Globus pallidus (tissue), 1 donor: ENCODE data around the gene ZNF865.
"Not testable (repeated sequence)": the region's sequence is repeated elsewhere in the genome, so short reads cannot be mapped to it uniquely, and the experiment has no call there.

Experiments used
- DNase-seq: peaks from one replicate; pipeline ENCODE4 v3.0.0-alpha.2; 2015; ENCODE audit warnings: low spot score

ZNF865 gene

DNA sequence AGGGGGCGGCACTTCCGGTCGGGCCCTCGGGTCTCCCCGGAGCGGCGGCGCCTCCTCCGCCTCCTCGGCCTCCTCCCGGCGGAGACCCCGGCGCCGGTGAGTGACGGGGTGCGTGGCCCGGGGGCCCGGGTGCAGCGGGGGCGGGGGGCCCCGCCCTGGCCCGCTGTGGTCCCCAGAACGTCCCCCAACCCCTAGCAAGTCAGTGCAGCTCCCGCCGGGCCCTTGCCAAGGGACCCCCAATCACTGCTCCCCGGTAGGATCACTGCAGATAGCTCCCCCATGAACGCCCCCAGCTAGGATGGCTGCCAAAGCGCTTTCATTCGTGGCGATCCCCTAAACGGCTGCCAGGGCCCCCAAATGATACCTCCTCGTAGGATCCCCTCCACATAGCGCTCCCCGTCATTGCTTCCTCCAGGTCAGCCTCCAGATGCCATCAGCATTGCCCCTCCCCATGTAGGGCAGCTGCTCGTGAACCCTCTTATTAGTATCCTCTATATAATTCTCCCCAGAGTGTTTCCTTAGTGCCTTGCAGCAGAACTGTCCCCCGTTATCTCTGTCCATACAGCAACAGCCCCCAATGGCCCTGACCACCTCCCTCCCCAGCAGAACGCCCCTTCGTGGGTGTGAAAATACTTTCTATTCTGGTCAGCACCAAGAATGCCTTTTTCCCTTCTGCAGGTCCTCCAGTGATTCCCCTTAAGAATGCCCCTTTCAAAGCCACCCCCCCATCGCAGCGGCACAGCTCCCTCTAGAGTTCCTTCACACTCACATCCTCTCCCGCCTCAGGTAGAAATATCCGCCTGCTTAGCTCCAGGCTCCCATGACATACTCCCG, at the start of gene ZNF865:
Gene ZNF865, plus strand, starts transcription at position 11 of the 834 bp plus-strand sequence. CDS start 7,972 bp downstream, outside the sequence.
- peak; percentile 62 for DNase-seq

DNA sequence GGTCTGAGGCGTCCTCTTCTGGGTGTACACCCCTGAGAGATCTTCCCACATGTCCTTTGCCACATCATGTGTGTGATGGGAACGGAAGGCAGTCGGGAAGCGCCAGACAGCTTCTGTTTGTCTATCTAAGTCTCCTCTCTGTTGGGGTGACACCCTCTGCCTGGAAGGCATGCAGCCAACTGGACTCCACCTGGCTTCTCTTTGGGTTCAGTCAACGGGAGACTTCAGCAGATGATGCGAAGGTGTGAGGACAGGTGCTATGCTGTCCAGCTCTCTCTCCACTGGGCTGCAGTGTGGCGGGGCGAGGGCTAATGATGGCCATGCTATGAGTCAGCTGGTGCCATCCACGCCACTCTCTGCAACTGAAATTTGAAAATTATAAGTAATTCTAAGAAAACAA, 45.8 kb upstream of the ZNF865 start:
- DNase-seq = no peak

DNA sequence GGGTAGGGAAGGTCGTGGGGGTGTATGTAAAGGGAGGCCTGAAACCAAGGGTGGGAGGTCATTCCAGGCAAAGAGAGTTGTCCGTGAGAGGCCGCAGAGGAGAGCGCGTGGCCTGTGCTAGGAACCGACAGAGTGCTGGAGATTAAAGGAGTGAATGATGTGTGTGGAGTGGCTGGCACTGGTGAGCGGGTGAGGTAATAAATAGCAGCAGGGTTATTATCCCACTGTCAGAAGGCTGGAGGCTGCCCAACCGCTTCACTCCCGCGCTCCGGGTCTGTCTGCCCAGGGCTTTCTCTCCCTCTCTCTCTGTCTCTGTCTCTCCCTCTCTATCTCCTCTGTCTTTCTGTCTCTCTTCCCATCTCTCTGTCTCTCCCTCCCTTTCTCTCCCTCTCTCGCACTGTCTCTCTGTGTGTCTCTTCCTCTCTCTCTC, 42.2 kb upstream of the ZNF865 start:
- DNase-seq = no peak

DNA sequence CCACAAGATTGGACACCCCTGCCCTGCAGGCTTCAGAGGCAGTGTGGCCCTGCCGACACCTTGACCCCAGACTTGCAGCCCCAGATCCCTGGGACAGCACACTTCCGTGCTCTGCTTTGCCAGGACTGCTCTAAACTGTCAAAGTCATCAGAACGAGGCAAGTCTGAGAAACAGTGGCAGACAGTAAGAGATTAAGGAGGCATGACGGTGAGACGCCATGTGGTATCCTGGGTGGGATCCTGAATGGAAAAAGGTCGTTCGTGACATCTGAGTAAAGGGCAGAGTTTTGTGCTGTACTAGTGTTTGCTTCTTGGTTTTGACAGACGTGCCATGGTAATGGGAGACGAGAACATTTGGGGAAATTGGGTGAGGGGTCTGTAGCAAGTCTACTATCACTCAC, 38.6 kb upstream of the ZNF865 start:
- no peak for DNase-seq

DNA sequence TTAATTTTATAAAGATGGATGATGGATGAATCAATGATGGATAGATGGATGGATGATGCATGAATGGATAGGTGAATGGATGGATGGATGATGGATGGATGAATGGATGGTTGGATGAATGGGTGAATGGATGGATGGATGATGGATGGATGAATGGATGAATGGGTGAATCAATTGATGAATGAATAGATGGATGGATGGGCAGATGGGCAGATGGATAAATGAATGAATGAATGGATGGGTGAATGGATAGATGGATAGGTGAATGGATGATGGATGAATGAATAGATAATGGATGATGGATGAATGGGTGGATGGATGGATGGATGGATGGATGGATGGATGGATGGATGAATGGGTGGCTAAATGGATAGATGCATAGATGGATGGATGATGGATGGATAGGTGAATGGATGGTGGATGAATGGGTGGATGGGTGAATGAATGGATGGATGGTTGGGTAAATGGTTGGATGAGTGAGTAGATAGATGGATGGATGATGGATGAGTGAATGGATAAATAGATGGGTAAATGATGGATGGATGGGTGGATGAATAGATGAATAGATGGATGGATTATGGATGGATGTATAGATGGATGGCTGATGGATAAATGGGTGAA, 37.6 kb upstream of the ZNF865 start:
- no peak for DNase-seq

DNA sequence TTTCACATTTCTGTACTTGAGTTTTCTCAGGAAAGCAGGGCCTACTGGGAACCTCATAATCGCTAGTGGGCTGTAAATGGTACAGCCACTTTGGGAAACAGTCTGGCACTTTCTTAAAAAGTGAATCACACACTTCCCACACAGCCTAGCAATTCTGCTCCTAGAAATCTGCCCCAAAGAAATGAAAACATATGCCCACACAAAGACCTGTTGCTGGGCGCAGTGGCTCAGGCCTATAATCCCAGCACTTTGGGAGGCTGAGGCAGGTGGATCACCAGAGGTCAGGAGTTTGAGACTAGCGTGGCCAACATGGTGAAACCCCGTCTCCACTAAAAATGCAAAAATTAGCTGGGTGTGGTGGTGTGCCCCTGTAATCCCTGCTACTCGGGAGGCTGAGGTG, 36.0 kb upstream of the ZNF865 start:
- DNase-seq = not testable (repeated sequence)

DNA sequence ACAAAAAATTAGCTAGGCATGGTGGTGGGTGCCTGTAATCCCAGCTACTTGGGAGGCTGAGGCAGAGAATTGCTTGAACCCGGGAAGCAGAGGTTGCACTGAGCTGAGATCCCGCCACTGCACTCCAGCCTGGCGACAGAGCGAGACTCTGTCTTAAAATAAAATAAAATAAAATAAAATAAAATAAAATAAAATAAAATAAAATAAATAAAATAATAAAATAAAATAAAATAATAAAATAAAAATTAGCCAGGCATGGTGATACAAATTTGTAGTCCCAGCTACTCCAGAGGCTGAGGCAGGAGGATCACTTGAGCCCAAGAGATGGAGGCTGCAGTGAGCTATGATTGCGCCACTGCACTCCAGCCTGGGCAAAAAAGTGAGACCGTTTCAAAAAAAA, 31.5 kb upstream of the ZNF865 start:
- DNase-seq = not testable (repeated sequence)

DNA sequence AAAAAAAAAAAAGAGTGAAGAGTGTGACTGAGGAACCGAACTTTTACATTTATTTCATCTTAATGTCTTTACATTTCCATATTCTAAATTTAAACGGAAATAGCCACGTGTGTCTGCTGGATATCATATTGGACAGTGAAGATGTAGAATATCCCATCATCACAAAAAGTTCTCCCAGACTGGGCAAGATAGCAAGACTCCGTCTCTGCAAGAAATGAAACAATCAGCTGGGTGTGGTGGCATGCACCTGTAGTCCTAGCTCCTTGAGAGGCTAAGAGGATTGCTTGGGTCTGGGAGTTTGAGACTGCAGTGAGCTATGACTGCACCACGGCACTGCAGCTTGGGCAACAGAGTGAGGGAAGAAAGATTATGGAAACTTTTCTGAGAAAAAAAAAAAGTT, 28.7 kb upstream of the ZNF865 start:
- DNase-seq = no peak

DNA sequence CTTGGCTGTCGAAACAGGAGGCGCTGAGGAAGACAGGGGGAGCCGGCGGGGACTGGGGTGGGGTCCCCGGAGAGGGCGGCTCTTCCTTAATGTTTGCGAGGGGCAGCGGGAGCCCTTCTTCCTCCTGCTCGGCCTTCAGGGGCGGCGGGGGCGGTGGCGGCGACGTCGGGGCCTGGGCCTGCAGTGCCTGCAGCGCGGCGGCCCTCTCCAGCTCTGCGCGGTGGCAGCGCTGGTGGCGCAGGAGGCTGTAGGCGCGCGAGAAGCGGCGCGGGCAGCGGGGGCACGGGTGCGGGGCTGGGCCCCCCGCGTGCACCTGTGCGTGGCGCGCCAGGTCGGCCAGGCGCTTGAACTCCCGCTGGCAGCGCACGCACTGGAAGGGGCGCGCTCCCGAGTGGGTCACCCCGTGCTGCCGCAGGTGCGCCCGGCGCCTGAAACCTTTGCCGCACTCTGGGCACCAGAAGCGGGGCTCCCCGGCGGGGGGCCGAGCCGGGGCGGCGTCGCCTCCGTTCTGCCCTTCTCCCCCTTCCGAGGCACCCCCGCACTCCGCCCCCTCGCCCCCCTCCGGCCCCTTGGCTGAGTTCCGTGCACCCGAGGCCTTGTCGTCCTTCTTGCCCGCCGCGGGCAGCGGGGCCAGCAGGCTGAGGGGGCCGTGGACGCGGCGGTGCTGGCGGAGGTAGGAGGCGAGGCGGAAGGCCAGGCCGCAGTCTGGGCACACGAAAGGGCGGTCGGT, 27.3 kb upstream of the ZNF865 start:
- DNase-seq = no peak

DNA sequence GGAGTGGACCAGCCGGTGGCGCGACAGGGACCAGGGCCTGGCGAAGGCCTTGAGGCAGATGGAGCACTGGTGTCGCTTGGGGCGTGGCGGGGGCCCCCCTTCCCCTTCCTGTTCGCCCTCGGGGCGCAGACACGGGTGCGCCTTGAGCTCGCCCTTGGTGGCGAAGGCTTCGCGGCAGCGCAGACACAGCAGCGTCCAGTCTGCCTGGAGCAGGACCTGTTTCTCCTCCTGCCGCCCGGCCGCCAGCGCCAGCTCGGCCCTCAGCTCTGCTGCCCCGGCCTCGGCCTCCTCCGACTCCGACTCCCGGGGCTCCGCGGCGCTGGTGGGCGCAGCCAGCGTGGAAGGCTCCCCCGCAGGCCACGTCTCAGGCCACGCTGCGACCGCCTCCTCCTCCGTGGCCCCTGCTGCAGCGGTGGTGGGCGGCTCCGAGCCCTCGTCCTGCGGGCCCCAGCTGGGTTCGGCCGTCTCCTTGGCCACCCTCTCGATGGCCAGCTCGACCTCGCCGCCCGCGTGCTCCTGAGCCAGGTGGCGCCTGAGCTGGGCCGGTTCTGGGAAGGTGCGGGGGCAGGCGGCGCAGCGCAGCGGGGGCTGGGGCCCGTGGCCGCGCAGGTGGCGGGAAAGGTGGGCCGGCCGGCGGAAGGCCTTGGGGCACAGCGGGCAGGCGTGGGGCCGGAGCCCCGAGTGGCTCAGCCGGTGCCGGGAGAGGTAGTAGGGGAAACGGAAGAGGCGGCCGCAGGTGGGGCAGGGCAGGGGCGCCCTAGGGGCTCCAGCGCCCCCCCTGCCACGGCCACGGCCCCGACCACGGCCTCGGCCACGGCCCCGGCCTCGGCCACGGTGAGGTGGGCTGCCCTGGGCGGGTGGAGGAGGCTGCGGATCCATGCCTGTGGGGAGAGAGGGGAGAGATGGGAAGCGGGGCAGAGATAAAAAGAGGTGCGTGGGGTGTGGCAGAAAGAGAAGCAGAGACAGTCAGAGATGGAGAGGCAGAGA, 26.4 kb upstream of the ZNF865 start:
- DNase-seq = no peak

DNA sequence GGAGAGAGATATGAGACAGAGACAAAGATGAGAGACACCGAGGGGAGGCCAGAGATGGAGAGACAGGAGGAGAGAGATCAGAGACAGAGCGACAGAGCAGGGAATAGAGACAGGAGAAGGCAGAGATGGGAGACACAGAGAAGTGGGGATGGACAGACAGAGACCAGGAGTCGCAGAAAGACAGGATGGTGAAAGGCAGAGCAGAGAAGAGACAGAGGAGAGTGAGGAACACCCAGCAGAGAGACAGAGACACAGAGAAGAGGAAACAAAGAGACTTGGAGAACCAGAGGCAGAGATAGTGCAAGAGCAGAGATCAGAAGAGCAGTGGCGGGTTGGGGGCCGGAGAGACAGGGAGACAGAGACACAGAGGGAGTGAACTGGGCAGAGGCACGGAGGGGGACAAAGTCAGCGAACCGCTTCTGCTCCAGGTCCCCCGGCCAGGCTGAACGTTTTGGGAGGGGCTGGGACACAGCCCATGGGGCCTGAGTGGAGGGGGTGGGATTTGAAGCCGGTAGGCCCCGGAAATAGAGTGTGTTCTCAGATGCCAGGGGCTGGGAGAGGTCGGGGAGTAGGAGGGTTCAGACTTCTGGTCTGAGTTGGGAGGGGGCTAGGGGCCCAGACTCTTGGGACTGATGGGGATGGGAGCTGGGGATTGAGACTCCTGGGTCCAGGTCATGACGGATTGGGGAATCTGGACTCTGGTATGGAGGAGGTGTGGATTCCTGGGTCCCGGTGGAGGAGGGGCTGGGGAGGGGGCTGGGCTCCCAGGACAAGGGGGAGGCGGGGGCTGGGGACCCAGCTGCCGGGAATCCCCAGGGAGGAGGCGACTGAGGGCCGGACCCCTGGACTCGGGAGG, 25.5 kb upstream of the ZNF865 start:
- DNase-seq = no peak

DNA sequence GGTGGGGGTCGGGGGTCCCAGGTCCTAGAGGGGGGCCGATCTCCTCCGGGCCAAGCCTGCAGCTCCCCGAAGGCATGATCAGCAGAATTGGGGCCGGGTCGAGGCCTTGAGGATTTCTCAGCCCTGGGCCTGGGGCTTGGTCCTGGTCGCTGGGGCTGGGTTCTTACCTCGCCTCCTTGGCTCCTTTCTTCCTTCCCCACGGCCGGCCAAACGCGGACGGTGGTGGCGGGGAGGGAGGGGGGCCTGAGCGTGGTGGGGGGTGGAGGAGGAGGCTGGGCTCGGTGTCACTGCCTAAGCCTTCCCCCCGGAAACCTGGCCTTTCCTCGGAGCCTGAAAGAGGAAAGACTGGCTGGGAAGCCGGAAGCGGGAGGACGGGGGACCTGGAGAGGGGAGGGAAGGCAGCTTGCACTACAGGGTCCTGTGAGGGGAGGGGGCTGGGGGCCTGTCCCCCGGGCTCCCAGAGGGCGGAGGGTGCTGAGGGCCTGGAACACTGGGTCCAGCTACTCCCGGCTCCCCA, 24.8 kb upstream of the ZNF865 start, which contains the start of gene ZNF579:
Gene ZNF579, minus strand, starts transcription at position 221 of the 517 bp plus-strand sequence. CDS start 1,209 bp downstream, outside the sequence.
- DNase-seq = peak; percentile 88

DNA sequence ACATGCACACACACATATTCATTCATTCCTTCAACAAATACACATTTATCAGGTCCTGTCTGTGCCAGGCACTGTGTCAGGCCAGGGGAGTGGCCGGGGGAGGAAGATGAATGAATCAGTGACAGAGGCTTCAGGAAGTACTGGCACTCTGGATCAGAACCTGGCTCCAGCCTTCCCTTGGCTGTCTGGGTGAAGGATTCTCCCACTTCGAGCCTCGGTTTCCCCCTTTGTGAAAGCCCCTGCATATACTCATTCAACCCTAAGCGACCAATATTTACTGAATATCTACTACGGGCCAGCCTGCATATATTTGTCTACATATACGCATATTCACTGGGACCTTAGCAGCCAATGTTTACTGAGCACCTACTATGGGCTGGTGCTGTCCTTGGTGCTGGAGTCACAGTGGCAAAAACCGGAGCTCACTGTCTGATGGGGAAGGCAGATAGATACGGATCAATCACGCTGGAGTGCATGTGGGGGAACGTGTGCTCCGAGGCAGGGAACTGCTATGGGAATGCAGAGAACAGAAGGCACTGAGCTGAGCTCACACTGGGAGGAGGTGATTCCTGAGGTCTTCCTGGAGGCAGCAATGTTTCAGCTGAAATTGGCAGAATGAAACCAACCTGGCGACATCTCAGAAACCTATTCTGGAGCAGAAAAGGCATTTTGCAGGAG, 24.2 kb upstream of the ZNF865 start:
- DNase-seq = no peak

DNA sequence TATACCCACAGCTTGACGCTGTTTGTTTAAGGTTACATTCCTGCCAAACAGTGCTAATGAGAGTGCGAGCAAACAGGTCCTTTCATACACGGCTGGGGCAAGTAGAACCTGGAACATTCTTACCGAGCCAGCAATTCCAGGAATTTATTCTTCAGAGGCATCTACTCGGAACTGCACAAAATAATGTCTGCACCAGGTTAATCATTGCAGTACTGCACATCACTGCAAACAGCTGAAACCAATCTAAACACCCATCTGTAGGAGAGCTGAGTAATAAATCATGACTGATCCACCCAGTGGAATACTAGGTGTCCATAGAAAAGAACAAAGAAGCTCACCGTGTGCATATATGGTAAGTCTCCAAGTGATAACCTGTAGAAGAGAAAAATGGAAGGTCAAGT, 23.6 kb upstream of the ZNF865 start:
- DNase-seq = no peak

DNA sequence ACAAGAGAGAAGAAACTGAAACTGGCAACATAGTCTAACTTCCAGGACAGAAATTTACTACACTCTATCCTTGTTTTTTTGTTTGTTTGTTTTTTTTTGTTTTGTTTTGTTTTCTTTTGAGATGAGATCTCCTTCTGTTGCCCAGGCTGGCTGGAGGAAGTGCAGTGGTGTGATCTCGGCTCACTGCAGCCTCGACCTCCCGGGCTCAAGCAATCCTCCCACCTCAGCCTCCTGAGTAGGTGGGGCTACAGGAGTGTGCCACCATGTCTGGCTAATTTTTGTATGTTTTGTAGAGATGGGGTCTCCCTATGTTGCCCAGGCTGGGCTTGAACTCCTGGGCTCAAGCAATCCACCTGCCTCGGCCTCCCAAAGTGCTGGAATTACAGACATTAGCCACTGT, 23.2 kb upstream of the ZNF865 start:
- DNase-seq = not testable (repeated sequence)

DNA sequence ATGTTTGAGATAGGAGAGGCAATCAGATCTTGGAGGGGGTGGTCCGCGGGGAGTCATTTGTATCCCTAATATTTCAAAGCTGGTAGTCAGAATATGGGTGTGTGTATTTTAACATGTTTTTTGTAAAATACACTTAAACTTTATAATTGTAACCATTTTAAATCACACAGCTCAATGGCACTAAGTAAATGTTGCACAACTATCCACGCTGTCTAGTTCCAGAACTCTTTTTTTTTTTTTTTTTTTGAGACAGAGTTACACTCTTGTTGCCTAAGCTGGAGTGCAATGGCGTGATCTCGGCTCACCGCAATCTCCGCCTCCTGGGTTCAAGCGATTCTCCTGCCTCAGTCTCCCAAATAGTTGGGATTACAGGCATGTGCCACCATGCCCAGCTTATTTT, 21.6 kb upstream of the ZNF865 start:
- not testable (repeated sequence) for DNase-seq

DNA sequence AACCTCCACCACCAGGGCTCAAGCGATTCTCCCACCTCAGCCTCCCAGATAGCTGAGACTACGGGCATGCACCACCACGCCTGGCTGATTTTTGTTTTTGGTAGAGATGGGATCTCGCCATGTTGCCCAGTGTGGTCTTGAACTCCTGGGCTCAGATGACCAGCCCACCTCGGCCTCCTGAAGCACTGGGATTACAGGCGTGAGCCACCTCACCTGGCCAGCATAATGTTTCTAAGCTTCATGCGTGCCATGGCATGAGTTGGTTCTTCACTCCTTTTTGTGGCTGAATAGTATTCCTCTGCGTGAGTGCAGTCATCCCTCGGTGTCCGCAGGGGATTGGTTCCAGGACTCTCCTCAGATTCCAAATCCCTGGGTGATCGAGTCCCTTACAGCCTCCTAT, 20.6 kb upstream of the ZNF865 start:
- DNase-seq = no peak

DNA sequence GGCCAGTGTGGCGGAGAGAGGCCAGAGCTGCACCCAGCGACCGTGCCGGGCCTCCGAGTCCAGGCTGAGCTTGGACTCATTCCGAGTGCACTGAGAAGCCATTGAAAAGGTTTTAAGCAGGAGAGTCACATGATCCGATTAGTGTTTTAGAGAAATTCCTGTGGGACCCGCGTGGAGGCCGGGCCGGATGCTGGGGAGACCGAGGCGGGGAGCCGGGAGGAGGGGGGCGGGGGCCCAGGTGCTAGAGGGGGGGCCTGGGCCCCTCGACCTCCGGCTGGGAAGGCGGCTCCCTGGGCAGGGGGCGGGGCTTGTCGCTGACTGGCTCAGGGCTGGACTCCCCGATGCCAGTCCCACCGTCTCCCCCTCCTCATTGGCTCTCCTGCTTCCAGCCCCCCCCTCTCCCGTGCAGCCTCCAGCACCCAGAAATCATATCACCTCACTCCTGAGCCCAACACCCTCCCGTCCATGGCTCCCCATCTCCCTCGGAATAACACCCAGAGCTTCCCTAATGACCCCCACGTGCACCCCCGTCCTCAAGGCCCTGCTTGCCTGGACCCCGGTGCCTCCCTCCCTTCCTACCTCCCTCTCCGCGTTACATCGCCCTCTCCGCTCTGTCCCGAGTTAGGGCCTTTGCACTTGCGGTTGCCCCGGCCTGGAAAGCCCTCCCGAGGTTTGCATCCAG, 19.6 kb upstream of the ZNF865 start:
- DNase-seq = peak; percentile 61
